B cell (primary cell): Measurements from ENCODE around the gene PALLD. TPM values are rescaled to one million over a fixed set of nuclear protein-coding genes. Genes with fewer than 3 reads are reported as not detected.

Experiments used
- ATAC-seq: fragments of 200-7000 bp; cut with Tn5 transposase; one replicate; pipeline ENCODE4 v1.10.0; 2021; ENCODE audit warnings: low read depth, mild to moderate bottlenecking, moderate number of reproducible peaks, moderate library complexity
- CTCF ChIA-PET: fragments of 350-600 bp; sonication (Branson Sonifier 250); formaldehyde crosslinking; loops from one replicate; lab custom pipeline; 2021; ENCODE audit warnings: antibody characterized with exemption, inconsistent platforms; lab: Charles Lee
- POLR2A ChIA-PET: fragments of 350-600 bp; sonication (Branson Sonifier 250); formaldehyde crosslinking; loops from one replicate; lab custom pipeline; 2021; ENCODE audit warnings: antibody characterized with exemption; lab: Charles Lee
- DNase-seq: peaks from one replicate; pipeline ENCODE4 v3.0.0; 2013
- H2AFZ ChIP-seq: 2 replicates; pipeline ENCODE4 v1.6.1; 2012; ENCODE audit warnings: mild to moderate bottlenecking, low read depth, low read length; ENCODE audit not compliant: insufficient read depth, poor library complexity, severe bottlenecking
- H3K27ac ChIP-seq, 2 donors: 1 replicate in 1 of 2; 2 replicates in 1 of 2; pipeline ENCODE4 v1.5.1; 2012 to 2013; ENCODE audit warnings: low read length in 2 of 2, mild to moderate bottlenecking in 2 of 2, moderate library complexity in 1 of 2
- H3K27me3 ChIP-seq, 4 experiments: fragments of 200-600 bp in 1 of 4; sonication (generic) in 1 of 4; replicated peaks in 1 of 4; 1 replicate in 2 of 4; 2 replicates in 2 of 4; pipeline versions ENCODE4 v1.6.1 to v1.7.0; 2013 to 2016; ENCODE audit warnings: low read length in 3 of 4, mild to moderate bottlenecking in 2 of 4, mixed read lengths in 1 of 4, moderate library complexity in 1 of 4; ENCODE audit not compliant: insufficient read depth in 4 of 4, control insufficient read depth in 3 of 4; ENCODE audit errors: control extremely low read depth in 1 of 4
- H3K36me3 ChIP-seq, 2 experiments: replicated peaks in 1 of 2; 1 replicate in 1 of 2; 2 replicates in 1 of 2; pipeline versions ENCODE4 v1.6.1 to v1.7.1; 2013; ENCODE audit warnings: low read length in 1 of 2; ENCODE audit not compliant: insufficient read depth in 2 of 2, control insufficient read depth in 1 of 2; ENCODE audit errors: control extremely low read depth in 1 of 2, extremely low read depth in 1 of 2
- H3K4me1 ChIP-seq, 2 donors: fragments of 200-600 bp in 1 of 2; sonication (generic) in 1 of 2; 1 replicate in 1 of 2; 2 replicates in 1 of 2; pipeline versions ENCODE4 v1.5.1 to v1.6.1; 2013 to 2017; ENCODE audit warnings: low read length in 2 of 2; ENCODE audit not compliant: control insufficient read depth in 2 of 2, insufficient read depth in 2 of 2
- H3K4me2 ChIP-seq: replicated peaks from 2 replicates; pipeline ENCODE3; 2012; ENCODE audit warnings: mild to moderate bottlenecking, low read depth, low read length; ENCODE audit not compliant: poor library complexity, severe bottlenecking
- H3K4me3 ChIP-seq, 5 experiments: fragments of 200-600 bp in 1 of 5; sonication (generic) in 1 of 5; 1 replicate in 3 of 5; 2 replicates in 2 of 5; pipeline versions ENCODE4 v1.5.1 to v1.7.0; 2011 to 2016; ENCODE audit warnings: low read length in 4 of 5, mild to moderate bottlenecking in 4 of 5, low read depth in 2 of 5, control low read depth in 1 of 5, moderate library complexity in 1 of 5; ENCODE audit not compliant: insufficient read depth in 1 of 5; ENCODE audit errors: control extremely low read depth in 1 of 5, extremely low read depth in 1 of 5
- H3K79me2 ChIP-seq: fragments of 200-600 bp; sonication (generic); one replicate; pipeline ENCODE4 v1.6.0; 2016; ENCODE audit warnings: low read length; ENCODE audit not compliant: control insufficient read depth, insufficient read depth
- H3K9ac ChIP-seq: fragments of 200-600 bp; sonication (generic); 2 replicates; pipeline ENCODE4 v1.6.1; 2017; ENCODE audit warnings: mild to moderate bottlenecking, low read length, moderate library complexity
- H3K9me3 ChIP-seq, 3 donors: one replicate each; pipeline versions ENCODE4 v1.6.1 to v1.7.1; 2013; ENCODE audit warnings: low read length in 2 of 3; ENCODE audit not compliant: control insufficient read depth in 2 of 3, insufficient read depth in 1 of 3; ENCODE audit errors: control extremely low read depth in 1 of 3
- H4K20me1 ChIP-seq: 2 replicates; pipeline ENCODE4 v1.6.0; 2012; ENCODE audit warnings: mild to moderate bottlenecking, low read length; ENCODE audit not compliant: insufficient read depth, control insufficient read depth, poor library complexity, severe bottlenecking
- H3K27ac Mint-ChIP-seq: one replicate; pipeline ENCODE4 v1.8.0; 2021; ENCODE audit warnings: mixed read lengths
- H3K27me3 Mint-ChIP-seq: one replicate; pipeline ENCODE4 v1.8.0; 2021; ENCODE audit warnings: mixed read lengths
- H3K4me1 Mint-ChIP-seq: one replicate; pipeline ENCODE4 v1.8.0; 2021; ENCODE audit warnings: mixed read lengths
- H3K4me3 Mint-ChIP-seq: one replicate; pipeline ENCODE4 v1.8.0; 2021; ENCODE audit warnings: mixed read lengths
- H3K9me3 Mint-ChIP-seq: one replicate; pipeline ENCODE4 v1.8.0; 2022; ENCODE audit warnings: mixed read lengths; ENCODE audit not compliant: insufficient read depth
- CTCF ChIP-seq: fragments of 200-600 bp; IDR thresholded peaks from one replicate; pipeline ENCODE4 v1.8.0; 2022; ENCODE audit warnings: antibody characterized with exemption, mild to moderate bottlenecking
- EZH2 ChIP-seq: IDR thresholded peaks from 2 replicates; pipeline ENCODE4 v1.6.1; 2012; ENCODE audit warnings: borderline replicate concordance, low read depth, mild to moderate bottlenecking, moderate library complexity, low read length; ENCODE audit not compliant: insufficient read depth, poor library complexity, severe bottlenecking
- WGBS: methylation state at CpG from one replicate; pipeline ENCODE4 v1.1.5; 2013; ENCODE audit warnings: missing lambda C conversion rate; ENCODE audit not compliant: insufficient coverage; 5-methylcytosine and 5-hydroxymethylcytosine counted together
- intact Hi-C: fragments of 100-400 bp; cut with micrococcal nuclease; formaldehyde crosslinking; loops from one replicate; pipeline ENCODE4 v1.10.0; 2022
- polyA plus RNA-seq: library from polyadenylated mRNA; depleted of rRNA; stranded (reverse); fragments of >200 nt; gene quantifications from 2 replicates; pipeline ENCODE4 v1.2.3, GENCODE V29; 2012
- total RNA-seq, 2 donors: library from RNA; stranded (reverse); fragments of 120-200 nt in 1 of 2; gene quantifications; 1 replicate in 1 of 2; 2 replicates in 1 of 2; pipeline versions ENCODE4 v1.2.3 to v1.2.4, GENCODE V29; 2013 to 2022

Gene PALLD
- total and polyA plus RNA-seq, 2 donors (not counting 1 experiment from before 2014, with no cell fraction given) = 0.63 to 0.71 TPM

- H3K4me2 ChIP-seq = no peak overlapping the region
- DNase-seq (no peak), ATAC-seq (no peak)
- Mint-ChIP-seq H3K27me3 (peaks cover 10% of the 10 kb centered on the region), H3K4me1 (no peaks in the 10 kb centered on the region), H3K27ac (no peak overlapping the region), H3K9me3 (peaks cover 4% of the 10 kb centered on the region), H3K4me3 (no peak overlapping the region)
- H3K36me3 ChIP-seq = no peaks in the 10 kb centered on the region
- no peaks in the 10 kb centered on the region for H3K27me3 ChIP-seq
- H3K4me3 ChIP-seq = no peak overlapping the region
- no peaks in the 10 kb centered on the region for H3K4me1 ChIP-seq
- no peaks in the 10 kb centered on the region for H4K20me1 ChIP-seq
- H3K9me3 ChIP-seq = no peaks in the 10 kb centered on the region
- H3K27ac ChIP-seq = no peak overlapping the region
- H3K79me2 ChIP-seq = no peaks in the 10 kb centered on the region
- 100% methylated on average over 3 of the region's 4 CpGs for WGBS
- intact Hi-C loops = no loop called here
- ChIA-PET CTCF (interaction anchor here (0.5 to 0.6 kb wide), 2 partner anchors 275 to 680 kb away, joined by 3 read pairs; no protein-coding TSS in a partner anchor), POLR2A (no interaction called here)
- H3K9ac ChIP-seq = no peak overlapping the region
- TF ChIP-seq CTCF (no peak), EZH2 (no peak)
- H2AFZ ChIP-seq = no peak overlapping the region
Measured at GRCh38 chr4:168803732-168804131, 306.9 kb downstream of the PALLD start.

- WGBS = 83% methylated on average over 1 of the region's 3 CpGs
- TF ChIP-seq CTCF = no peak
- TF ChIP-seq EZH2 = no peak
- ATAC-seq (no peak), DNase-seq (no peak)
- Histone ChIP-seq H3K27me3 (no peaks in the 10 kb centered on the region), H4K20me1 (no peaks in the 10 kb centered on the region), H3K9me3 (no peaks in the 10 kb centered on the region), H3K36me3 (no peaks in the 10 kb centered on the region), H3K9ac (no peak overlapping the region), H3K27ac (no peak overlapping the region), H3K79me2 (no peaks in the 10 kb centered on the region), H3K4me3 (no peak overlapping the region), H2AFZ (no peak overlapping the region), H3K4me1 (no peaks in the 10 kb centered on the region), H3K4me2 (no peak overlapping the region)
- intact Hi-C loops = no loop called here
- Mint-ChIP-seq H3K27ac (no peak overlapping the region), H3K27me3 (peaks cover 10% of the 10 kb centered on the region), H3K4me3 (no peak overlapping the region), H3K9me3 (peaks cover 4% of the 10 kb centered on the region), H3K4me1 (no peaks in the 10 kb centered on the region)
- CTCF ChIA-PET = interaction anchor here (0.5 to 0.6 kb wide), 2 partner anchors 275 to 680 kb away, joined by 3 read pairs; no protein-coding TSS in a partner anchor
- POLR2A ChIA-PET = no interaction called here
Measured at GRCh38 chr4:168804146-168804545, 307.3 kb downstream of the PALLD start.
